ENCODE results near the gene SUGT1.
"Not testable (repeated sequence)": the region's sequence is repeated elsewhere in the genome, so short reads cannot be mapped to it uniquely, and the experiment has no call there.

The SUGT1 gene

GRCh38 chr13:52701728-52702465 is 49.3 kb downstream of the SUGT1 start:
- Histone ChIP-seq H3K27ac (ENCODE audit: low read depth in 2 of 2, low read length in 2 of 2) (no peak overlapping the region), H3K9me3 (ENCODE audit: control insufficient read depth in 2 of 2, low read length in 2 of 2) (no peaks in the 10 kb centered on the region), H3K4me1 (ENCODE audit: control insufficient read depth in 2 of 2, insufficient read depth in 2 of 2, low read length in 2 of 2) (no peaks in the 10 kb centered on the region), H3K27me3 (ENCODE audit: control insufficient read depth in 2 of 2, insufficient read depth in 2 of 2, low read length in 2 of 2) (no peaks in the 10 kb centered on the region), H3K4me3 (ENCODE audit: low read length in 2 of 2) (no peak overlapping the region), H3K9ac (ENCODE audit: low read depth in 1 of 2, low read length in 2 of 2) (no peak overlapping the region), H3K36me3 (ENCODE audit: control insufficient read depth in 2 of 2, insufficient read depth in 2 of 2, low read length in 2 of 2) (peaks cover 0 to 2% of the 10 kb centered on the region in 2 donors)

GRCh38 chr13:52703482-52703881 is 50.8 kb downstream of the SUGT1 start:
- no peak overlapping the region for H3K9ac ChIP-seq (ENCODE audit: low read depth in 1 of 2, low read length in 2 of 2)
- H3K4me1 ChIP-seq (ENCODE audit: control insufficient read depth in 2 of 2, insufficient read depth in 2 of 2, low read length in 2 of 2) = no peaks in the 10 kb centered on the region
- no peak overlapping the region for H3K4me3 ChIP-seq (ENCODE audit: low read length in 2 of 2)
- no peaks in the 10 kb centered on the region for H3K36me3 ChIP-seq (ENCODE audit: control insufficient read depth in 2 of 2, insufficient read depth in 2 of 2, low read length in 2 of 2)
- no peaks in the 10 kb centered on the region for H3K9me3 ChIP-seq (ENCODE audit: control insufficient read depth in 2 of 2, low read length in 2 of 2)
- H3K27me3 ChIP-seq (ENCODE audit: control insufficient read depth in 2 of 2, insufficient read depth in 2 of 2, low read length in 2 of 2) = no peaks in the 10 kb centered on the region
- H3K27ac ChIP-seq (ENCODE audit: low read depth in 2 of 2, low read length in 2 of 2) = no peak overlapping the region

DNA sequence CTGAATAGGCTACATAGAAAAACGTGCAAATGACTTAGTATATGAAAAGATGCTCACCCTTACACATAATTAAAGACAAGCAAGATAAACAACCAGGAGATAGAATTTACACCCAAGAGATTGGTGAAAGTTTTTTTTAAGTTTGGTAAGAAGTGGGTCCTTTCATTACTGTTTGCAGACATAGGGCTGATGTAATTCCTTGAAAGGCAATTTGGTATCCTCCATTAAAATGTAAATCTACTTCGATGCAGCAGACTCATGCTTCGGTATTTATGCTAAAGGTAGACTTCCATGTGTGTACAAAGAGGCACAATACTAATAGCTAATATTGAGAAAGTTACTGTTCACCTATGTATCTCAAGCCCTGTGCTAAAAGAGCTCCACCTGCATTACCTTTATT is 53.4 kb downstream of the SUGT1 start:
- no peaks in the 10 kb centered on the region for H3K4me1 ChIP-seq (ENCODE audit: control insufficient read depth in 2 of 2, insufficient read depth in 2 of 2, low read length in 2 of 2)
- no peak overlapping the region for H3K27ac ChIP-seq (ENCODE audit: low read depth in 2 of 2, low read length in 2 of 2)
- no peak overlapping the region for H3K9ac ChIP-seq (ENCODE audit: low read depth in 1 of 2, low read length in 2 of 2)
- H3K9me3 ChIP-seq (ENCODE audit: control insufficient read depth in 2 of 2, low read length in 2 of 2) = no peaks in the 10 kb centered on the region
- no peak overlapping the region for H3K4me3 ChIP-seq (ENCODE audit: low read length in 2 of 2)
- no peaks in the 10 kb centered on the region for H3K27me3 ChIP-seq (ENCODE audit: control insufficient read depth in 2 of 2, insufficient read depth in 2 of 2, low read length in 2 of 2)
- H3K36me3 ChIP-seq (ENCODE audit: control insufficient read depth in 2 of 2, insufficient read depth in 2 of 2, low read length in 2 of 2) = no peaks in the 10 kb centered on the region

GRCh38 chr13:52707375-52707774 is 54.7 kb downstream of the SUGT1 start:
- no peaks in the 10 kb centered on the region for H3K9me3 ChIP-seq (ENCODE audit: control insufficient read depth in 2 of 2, low read length in 2 of 2)
- H3K36me3 ChIP-seq (ENCODE audit: control insufficient read depth in 2 of 2, insufficient read depth in 2 of 2, low read length in 2 of 2) = no peaks in the 10 kb centered on the region
- no peak overlapping the region for H3K4me3 ChIP-seq (ENCODE audit: low read length in 2 of 2)
- no peak overlapping the region for H3K9ac ChIP-seq (ENCODE audit: low read depth in 1 of 2, low read length in 2 of 2)
- no peaks in the 10 kb centered on the region for H3K27me3 ChIP-seq (ENCODE audit: control insufficient read depth in 2 of 2, insufficient read depth in 2 of 2, low read length in 2 of 2)
- H3K27ac ChIP-seq (ENCODE audit: low read depth in 2 of 2, low read length in 2 of 2) = no peak overlapping the region
- no peaks in the 10 kb centered on the region for H3K4me1 ChIP-seq (ENCODE audit: control insufficient read depth in 2 of 2, insufficient read depth in 2 of 2, low read length in 2 of 2)

GRCh38 chr13:52708266-52708665 is 55.6 kb downstream of the SUGT1 start:
- H3K9ac ChIP-seq (ENCODE audit: low read depth in 1 of 2, low read length in 2 of 2); H3K27me3 ChIP-seq (ENCODE audit: control insufficient read depth in 2 of 2, insufficient read depth in 2 of 2, low read length in 2 of 2); H3K4me1 ChIP-seq (ENCODE audit: control insufficient read depth in 2 of 2, insufficient read depth in 2 of 2, low read length in 2 of 2); H3K36me3 ChIP-seq (ENCODE audit: control insufficient read depth in 2 of 2, insufficient read depth in 2 of 2, low read length in 2 of 2); H3K27ac ChIP-seq (ENCODE audit: low read depth in 2 of 2, low read length in 2 of 2); H3K4me3 ChIP-seq (ENCODE audit: low read length in 2 of 2); H3K9me3 ChIP-seq (ENCODE audit: control insufficient read depth in 2 of 2, low read length in 2 of 2): not testable (repeated sequence)

DNA sequence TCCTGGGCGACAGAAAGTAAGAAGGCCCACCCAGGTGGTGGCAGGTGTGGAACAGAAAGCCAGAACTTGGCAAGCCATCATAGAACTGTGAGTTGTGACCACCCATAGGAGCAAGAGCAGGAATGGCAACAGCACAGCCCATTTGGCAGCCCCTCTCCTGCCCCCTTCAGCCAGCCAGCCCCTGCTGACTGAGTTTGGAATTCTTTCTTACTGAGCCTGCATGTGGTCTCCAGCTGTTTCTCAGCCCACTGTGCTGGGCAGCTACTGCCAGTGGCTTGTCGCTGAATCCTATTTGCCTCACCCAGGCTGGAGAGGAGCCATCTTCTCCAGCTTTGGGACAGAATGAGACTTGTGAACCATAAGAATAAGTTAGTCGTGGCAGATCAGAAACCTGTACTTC is 58.6 kb downstream of the SUGT1 start:
- H3K9ac ChIP-seq (ENCODE audit: low read depth in 1 of 2, low read length in 2 of 2) = no peak overlapping the region
- H3K27me3 ChIP-seq (ENCODE audit: control insufficient read depth in 2 of 2, insufficient read depth in 2 of 2, low read length in 2 of 2) = no peaks in the 10 kb centered on the region
- no peaks in the 10 kb centered on the region for H3K36me3 ChIP-seq (ENCODE audit: control insufficient read depth in 2 of 2, insufficient read depth in 2 of 2, low read length in 2 of 2)
- H3K27ac ChIP-seq (ENCODE audit: low read depth in 2 of 2, low read length in 2 of 2) = no peak overlapping the region
- H3K4me3 ChIP-seq (ENCODE audit: low read length in 2 of 2) = no peak overlapping the region
- H3K9me3 ChIP-seq (ENCODE audit: control insufficient read depth in 2 of 2, low read length in 2 of 2) = no peaks in the 10 kb centered on the region
- H3K4me1 ChIP-seq (ENCODE audit: control insufficient read depth in 2 of 2, insufficient read depth in 2 of 2, low read length in 2 of 2) = no peaks in the 10 kb centered on the region

- Histone ChIP-seq H3K9me3 (ENCODE audit: control insufficient read depth in 2 of 2, low read length in 2 of 2) (no peaks in the 10 kb centered on the region), H3K4me3 (ENCODE audit: low read length in 2 of 2) (no peak overlapping the region), H3K9ac (ENCODE audit: low read depth in 1 of 2, low read length in 2 of 2) (no peak overlapping the region), H3K27me3 (ENCODE audit: control insufficient read depth in 2 of 2, insufficient read depth in 2 of 2, low read length in 2 of 2) (no peaks in the 10 kb centered on the region), H3K36me3 (ENCODE audit: control insufficient read depth in 2 of 2, insufficient read depth in 2 of 2, low read length in 2 of 2) (no peaks in the 10 kb centered on the region), H3K4me1 (ENCODE audit: control insufficient read depth in 2 of 2, insufficient read depth in 2 of 2, low read length in 2 of 2) (no peaks in the 10 kb centered on the region), H3K27ac (ENCODE audit: low read depth in 2 of 2, low read length in 2 of 2) (no peak overlapping the region)
Measured at GRCh38 chr13:52712385-52712784, 59.7 kb downstream of the SUGT1 start.

DNA sequence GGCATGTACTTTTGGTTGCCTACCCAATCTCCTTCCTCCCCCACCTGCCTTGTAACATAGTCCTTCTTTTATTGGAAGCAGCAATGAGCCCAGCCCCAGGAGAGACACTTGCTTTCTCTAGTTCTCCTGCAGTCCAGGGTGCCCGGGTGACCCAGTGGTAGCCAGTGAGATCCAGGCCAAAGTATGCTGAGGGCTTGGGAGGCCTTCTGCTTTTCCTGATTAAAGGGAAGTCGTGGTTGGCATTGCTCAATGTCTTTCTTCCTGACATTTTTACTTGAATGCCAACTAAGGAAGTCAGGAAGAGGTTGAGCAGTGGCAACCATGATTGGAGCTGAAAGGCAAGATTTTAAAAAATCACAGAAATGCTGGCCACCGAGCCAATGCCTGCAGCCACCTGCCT is 61.3 kb downstream of the SUGT1 start:
- H3K4me3 ChIP-seq (ENCODE audit: low read length in 2 of 2) = no peak overlapping the region
- no peaks in the 10 kb centered on the region for H3K27me3 ChIP-seq (ENCODE audit: control insufficient read depth in 2 of 2, insufficient read depth in 2 of 2, low read length in 2 of 2)
- H3K36me3 ChIP-seq (ENCODE audit: control insufficient read depth in 2 of 2, insufficient read depth in 2 of 2, low read length in 2 of 2) = no peaks in the 10 kb centered on the region
- H3K27ac ChIP-seq (ENCODE audit: low read depth in 2 of 2, low read length in 2 of 2) = no peak overlapping the region
- no peaks in the 10 kb centered on the region for H3K4me1 ChIP-seq (ENCODE audit: control insufficient read depth in 2 of 2, insufficient read depth in 2 of 2, low read length in 2 of 2)
- H3K9me3 ChIP-seq (ENCODE audit: control insufficient read depth in 2 of 2, low read length in 2 of 2) = no peaks in the 10 kb centered on the region
- H3K9ac ChIP-seq (ENCODE audit: low read depth in 1 of 2, low read length in 2 of 2) = no peak overlapping the region

DNA sequence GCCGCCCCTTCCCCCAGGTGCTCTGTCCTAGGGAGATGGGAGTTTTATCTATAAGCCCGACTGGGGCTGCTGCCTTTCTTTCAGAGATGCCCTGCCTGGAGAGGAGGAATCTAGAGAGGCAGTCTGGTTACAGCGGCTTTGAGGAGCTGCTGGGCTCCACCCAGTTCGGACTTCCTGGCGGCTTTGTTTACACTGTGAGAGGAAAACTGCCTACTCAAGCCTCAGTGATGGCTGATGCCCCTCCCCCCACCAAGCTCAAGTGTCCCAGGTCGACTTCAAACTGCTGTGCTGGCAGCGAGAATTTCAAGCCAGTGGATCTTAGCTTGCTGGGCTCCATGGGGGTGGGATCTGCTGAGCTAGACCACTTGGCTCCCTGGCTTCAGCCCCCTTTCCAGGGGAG is 68.3 kb downstream of the SUGT1 start:
- H3K9me3 ChIP-seq (ENCODE audit: control insufficient read depth in 2 of 2, low read length in 2 of 2); H3K4me3 ChIP-seq (ENCODE audit: low read length in 2 of 2); H3K27me3 ChIP-seq (ENCODE audit: control insufficient read depth in 2 of 2, insufficient read depth in 2 of 2, low read length in 2 of 2); H3K4me1 ChIP-seq (ENCODE audit: control insufficient read depth in 2 of 2, insufficient read depth in 2 of 2, low read length in 2 of 2); H3K36me3 ChIP-seq (ENCODE audit: control insufficient read depth in 2 of 2, insufficient read depth in 2 of 2, low read length in 2 of 2); H3K9ac ChIP-seq (ENCODE audit: low read depth in 1 of 2, low read length in 2 of 2); H3K27ac ChIP-seq (ENCODE audit: low read depth in 2 of 2, low read length in 2 of 2): not testable (repeated sequence)

DNA sequence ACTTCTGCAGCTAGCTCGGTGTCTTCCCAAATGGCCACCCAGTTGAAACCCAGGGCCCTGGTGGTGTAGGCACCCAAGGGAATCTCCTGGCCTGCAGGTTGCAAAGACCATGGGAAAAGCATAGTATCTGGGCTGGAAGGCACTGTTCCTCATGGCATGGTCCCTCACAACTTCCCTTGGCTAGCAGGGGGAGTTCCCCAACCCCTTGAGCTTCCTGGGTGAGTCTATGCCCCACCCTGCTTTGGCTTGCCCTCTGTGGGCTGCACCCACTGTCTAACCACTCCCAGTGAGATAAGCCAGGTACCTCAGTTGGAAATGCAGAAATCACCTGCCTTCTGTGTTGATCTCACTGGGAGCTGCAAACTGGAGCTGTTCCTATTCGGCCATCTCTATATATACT is 68.7 kb downstream of the SUGT1 start:
- H3K4me3 ChIP-seq (ENCODE audit: low read length in 2 of 2); H3K36me3 ChIP-seq (ENCODE audit: control insufficient read depth in 2 of 2, insufficient read depth in 2 of 2, low read length in 2 of 2); H3K4me1 ChIP-seq (ENCODE audit: control insufficient read depth in 2 of 2, insufficient read depth in 2 of 2, low read length in 2 of 2); H3K27ac ChIP-seq (ENCODE audit: low read depth in 2 of 2, low read length in 2 of 2); H3K9me3 ChIP-seq (ENCODE audit: control insufficient read depth in 2 of 2, low read length in 2 of 2); H3K27me3 ChIP-seq (ENCODE audit: control insufficient read depth in 2 of 2, insufficient read depth in 2 of 2, low read length in 2 of 2); H3K9ac ChIP-seq (ENCODE audit: low read depth in 1 of 2, low read length in 2 of 2): not testable (repeated sequence)

DNA sequence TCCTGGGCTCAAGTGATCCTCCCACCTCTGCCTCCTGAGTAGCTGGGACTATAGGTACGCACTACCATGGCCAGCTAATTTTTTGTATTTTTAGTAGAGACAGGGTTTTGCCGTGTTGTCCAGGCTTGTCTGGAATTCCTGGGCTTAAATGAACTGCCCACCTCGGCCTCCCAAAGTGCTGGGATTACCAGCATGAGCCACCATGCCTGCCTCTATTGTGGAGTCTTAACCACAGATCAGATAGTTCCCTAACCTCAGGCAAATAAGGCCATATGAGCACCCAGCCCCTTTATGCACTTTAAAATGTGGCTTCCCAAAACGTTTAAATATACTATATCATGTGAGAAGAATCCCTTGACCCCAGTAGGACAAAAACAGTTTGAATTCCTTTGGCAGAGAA is 70.5 kb downstream of the SUGT1 start:
- Histone ChIP-seq H3K4me1 (ENCODE audit: control insufficient read depth in 2 of 2, insufficient read depth in 2 of 2, low read length in 2 of 2) (no peaks in the 10 kb centered on the region), H3K36me3 (ENCODE audit: control insufficient read depth in 2 of 2, insufficient read depth in 2 of 2, low read length in 2 of 2) (no peaks in the 10 kb centered on the region), H3K27ac (ENCODE audit: low read depth in 2 of 2, low read length in 2 of 2) (no peak overlapping the region), H3K9ac (ENCODE audit: low read depth in 1 of 2, low read length in 2 of 2) (no peak overlapping the region), H3K9me3 (ENCODE audit: control insufficient read depth in 2 of 2, low read length in 2 of 2) (no peaks in the 10 kb centered on the region), H3K4me3 (ENCODE audit: low read length in 2 of 2) (no peak overlapping the region), H3K27me3 (ENCODE audit: control insufficient read depth in 2 of 2, insufficient read depth in 2 of 2, low read length in 2 of 2) (no peaks in the 10 kb centered on the region)

Data from mucosa of rectum (tissue), 2 donors.